Hematopoietic multipotent progenitor cell treated with erythropoietin and hydrocortisone succinate and interleukin-3 and kit ligand, for 8 days (in vitro differentiated cells): Measurements from ENCODE around the gene TMEM151B.

Source experiments
- DNase-seq: peaks from one replicate; pipeline ENCODE4 v3.0.0-alpha.2; 2015

TMEM151B gene

DNA sequence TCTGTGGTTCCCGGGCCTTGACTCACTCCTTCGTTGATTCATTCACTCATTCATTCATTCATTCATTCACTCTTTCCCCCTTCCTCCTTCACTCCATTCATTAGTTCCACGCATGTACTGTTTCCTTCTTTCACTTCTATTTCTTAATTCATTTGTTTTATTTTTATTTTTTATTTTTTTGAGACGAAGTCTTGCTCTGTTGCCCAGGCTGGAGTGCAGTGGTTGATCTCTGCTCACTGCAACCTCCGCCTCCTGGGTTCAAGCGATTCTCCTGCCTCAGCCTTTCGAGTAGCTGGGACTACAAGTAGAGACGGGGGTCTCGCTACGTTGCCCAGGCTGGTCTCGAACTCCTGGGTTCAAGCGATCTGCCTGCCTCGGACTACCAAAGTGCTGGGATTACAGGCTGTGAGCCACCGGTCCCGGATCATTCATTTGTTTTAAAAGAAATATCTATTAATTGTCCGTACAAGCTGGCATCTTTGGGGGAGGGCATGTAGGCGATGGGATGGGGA lies 4.5 kb upstream of the TMEM151B start:
- no peak for DNase-seq

DNA sequence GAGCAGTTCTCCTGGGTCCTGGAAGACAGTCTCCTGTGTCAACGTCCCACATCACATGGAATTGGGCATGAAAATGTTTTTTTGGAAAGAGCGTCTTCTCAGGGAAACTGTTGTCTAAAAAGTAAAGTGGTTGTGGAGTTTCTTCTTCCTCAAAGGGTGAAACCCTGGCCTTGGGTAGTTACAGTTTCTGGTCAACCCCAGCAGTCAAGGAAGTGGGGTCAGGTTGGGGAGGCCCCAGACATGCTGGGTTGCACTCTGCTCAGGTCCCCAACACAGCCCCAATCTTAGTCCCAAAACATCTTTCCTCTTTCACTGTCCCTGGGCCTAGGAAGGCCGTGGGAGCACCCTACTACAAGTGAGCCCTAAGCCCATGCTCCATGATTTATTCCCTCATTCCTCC lies 3.9 kb upstream of the TMEM151B start:
- DNase-seq = no peak

- no peak for DNase-seq
Observed at GRCh38 chr6:44267252-44267651, 3.0 kb upstream of the TMEM151B start.

DNA sequence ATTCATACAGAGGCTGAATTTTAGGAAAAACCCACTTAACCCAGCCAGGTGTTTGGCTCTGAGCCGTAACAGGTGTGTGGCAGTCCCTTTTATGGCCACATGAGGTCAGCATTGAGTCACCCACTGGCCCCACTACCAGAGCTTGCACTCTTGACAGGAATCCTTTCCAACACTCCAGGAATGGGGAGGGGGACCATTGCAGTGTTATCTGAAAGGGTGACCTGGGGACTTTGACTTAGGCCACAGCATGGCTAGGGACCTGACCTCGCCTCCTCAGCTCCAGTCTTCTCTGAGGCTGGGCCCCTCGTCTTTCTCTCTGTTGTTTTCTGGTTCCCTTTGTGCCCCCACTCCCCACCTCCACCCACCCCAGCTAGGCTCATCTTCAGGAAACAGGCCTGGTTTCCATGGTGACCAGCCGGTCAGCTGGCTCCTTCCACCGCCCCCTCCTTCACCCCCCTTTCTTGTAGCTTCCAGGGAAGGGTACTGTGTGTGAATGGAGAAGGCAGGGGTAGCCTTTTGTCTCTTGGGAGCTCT lies 2.1 kb upstream of the TMEM151B start:
- peak; percentile 55 for DNase-seq

DNA sequence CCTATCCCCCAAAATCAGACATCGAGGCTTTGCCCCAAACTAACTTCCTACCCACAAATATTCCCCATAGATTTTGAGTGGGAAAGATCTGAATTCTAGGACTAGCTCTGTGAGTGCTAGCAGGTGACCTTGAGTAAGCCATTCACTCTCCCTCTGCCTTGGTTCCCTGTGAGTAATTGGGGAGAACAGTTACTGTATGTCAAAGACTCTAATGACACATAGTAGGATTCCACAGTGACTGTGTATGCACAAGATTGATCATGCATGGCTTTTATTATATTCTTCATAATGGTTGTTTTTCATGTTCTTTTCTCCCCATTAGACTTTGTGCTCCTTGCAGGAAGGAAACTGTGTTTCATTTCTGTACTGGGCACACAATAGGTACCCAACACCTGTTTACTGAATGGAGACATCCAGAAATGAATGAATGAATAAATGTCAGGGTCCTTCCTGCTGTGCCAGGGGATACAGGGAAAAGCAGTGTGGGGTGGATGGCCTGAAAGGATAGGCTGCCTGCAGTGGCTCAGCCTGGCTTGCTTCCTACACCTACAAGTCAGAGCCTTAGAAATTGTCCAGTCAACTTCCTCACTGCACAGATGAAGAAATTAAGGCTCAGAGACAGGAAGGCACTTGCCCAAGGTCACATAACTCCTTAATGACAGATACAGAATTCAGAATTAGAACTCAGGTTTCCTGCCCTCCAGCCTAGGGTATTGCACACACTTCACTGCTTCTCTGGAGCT lies 901 bp upstream of the TMEM151B start:
- no peak for DNase-seq

DNA sequence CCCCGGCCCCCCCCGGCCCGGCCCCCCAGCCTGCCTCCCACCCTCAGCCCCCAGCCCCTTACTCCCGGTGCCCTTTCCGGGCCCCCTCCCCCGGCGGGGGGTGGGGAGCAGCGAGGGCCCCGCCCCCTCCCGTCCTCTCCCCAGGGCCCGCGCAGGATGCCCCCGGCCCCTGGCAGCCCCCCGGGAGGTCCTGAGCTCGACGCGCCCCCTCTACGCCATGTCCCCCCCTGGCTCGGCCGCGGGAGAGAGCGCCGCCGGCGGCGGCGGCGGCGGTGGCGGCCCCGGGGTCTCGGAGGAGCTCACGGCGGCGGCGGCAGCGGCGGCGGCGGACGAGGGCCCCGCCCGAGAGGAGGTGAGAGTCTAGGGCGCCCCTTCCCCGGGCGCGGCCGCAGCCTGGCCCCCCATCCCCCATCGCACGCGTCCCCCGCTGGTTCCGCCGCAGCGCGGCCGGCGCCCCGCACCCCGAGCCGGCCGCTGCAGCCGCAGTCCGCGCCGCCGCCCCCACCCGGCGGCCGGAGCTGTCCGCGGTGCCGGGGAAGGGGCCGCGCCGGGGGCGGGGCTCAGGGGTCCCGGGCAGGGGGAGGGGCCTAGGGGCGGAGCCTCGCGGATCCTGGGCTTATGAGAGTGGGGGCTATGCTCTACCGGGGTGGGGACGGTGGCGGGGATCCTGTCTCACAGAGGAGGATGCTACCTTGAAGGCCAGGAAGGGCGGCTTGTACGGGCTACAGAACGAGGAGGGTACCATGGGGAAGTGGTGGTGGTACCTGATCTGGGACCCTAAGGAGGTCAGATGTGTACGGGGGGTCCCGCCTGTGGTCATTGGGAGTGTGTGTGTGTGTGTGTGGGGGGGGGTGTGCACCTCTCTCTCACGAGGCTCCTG lies 516 bp downstream of the TMEM151B start:
- no peak for DNase-seq

GRCh38 chr6:44271406-44271723 lies 1.1 kb downstream of the TMEM151B start:
- no peak for DNase-seq

DNA sequence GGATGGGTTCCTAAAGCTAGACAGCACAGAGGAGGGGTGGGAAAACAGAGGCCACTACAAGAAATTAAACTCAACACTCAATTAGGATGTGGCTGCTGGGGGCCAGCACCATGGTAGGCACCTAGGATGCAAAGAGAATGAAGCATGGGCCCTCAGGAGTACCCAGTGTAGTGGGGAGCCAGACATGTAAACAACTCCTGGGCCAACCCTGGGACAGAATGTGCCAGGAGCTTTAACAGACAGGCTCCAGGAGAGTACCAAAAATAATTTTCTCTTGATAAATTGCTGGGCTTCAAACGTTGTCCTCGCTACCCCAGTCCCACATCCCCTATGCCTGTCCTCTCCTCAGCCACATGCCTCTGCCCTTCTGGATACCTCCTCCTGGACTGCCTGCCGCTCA lies 1.7 kb downstream of the TMEM151B start:
- no peak for DNase-seq

DNA sequence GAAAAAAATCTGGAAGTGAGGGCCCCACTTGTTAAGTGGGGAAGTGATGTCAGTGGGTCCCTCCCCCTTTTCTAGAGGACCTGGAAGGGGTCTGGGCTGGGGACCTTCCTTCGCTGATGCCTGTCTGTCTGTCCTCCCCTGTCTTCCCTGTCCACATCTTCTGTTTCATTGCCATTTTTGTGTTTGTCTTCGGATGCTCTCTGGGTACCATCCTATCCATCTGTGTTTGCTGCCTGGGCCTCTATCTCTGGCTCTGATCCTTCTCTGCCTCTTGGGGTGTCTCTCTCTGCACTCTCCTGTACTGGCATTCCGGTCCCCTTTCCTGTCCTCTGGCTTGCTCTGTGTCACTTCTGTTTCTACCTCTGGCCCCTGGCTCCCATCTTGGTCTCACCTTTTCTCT lies 2.3 kb downstream of the TMEM151B start:
- no peak for DNase-seq

DNA sequence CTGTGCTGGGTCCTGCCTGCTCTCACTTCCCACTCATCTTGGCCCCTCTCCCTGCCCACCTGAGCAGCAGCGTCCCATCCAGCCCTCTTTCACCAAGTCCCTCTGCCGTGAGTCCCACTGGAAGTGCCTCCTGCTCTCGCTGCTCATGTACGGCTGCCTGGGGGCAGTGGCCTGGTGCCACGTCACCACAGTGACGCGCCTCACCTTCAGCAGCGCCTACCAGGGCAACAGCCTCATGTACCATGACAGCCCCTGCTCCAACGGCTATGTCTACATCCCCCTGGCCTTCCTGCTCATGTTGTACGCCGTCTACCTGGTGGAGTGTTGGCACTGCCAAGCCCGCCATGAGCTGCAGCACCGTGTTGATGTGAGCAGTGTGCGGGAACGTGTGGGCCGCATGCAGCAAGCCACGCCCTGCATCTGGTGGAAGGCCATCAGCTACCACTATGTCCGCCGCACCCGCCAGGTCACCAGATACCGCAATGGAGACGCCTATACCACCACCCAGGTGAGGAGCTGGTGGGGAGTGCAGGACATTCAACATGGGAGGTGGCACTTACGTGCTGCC lies 2.8 kb downstream of the TMEM151B start:
- no peak for DNase-seq

DNA sequence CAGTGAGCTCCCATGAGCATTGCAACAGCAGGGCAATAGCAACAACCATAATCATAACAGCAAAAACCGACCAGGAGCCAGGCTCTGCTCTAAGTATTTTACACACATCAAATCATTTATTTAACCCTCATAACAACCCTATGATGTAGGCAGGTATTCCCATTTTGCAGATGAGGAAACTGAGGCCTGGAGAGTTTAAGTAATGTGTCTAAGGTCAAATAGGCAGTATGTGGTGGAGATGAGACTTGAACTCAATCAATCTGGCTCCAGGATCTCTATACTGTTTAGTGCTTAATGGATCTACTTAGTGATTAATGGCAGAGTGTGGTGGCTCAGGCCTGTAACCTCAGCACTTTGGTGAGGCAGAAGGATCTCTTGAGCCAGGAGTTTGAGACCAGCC lies 3.4 kb downstream of the TMEM151B start:
- DNase-seq = no peak

DNA sequence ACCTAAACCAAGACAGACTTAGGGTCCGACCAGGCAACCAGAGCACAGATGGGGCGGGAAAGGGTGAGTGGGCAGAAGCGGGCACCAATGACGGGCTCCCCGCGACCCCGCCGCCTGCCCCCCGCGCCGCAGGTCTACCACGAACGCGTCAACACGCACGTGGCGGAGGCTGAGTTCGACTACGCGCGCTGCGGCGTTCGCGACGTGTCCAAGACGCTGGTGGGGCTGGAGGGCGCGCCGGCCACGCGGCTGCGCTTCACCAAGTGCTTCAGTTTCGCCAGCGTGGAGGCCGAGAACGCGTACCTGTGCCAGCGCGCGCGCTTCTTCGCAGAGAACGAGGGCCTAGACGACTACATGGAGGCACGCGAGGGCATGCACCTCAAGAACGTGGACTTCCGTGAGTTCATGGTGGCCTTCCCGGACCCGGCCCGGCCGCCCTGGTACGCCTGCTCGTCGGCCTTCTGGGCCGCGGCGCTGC lies 5.1 kb downstream of the TMEM151B start:
- DNase-seq = no peak

GRCh38 chr6:44275749-44276648 lies 5.7 kb downstream of the TMEM151B start:
- peak; percentile 30 for DNase-seq

GRCh38 chr6:44276667-44277640 lies 6.7 kb downstream of the TMEM151B start:
- no peak for DNase-seq

DNA sequence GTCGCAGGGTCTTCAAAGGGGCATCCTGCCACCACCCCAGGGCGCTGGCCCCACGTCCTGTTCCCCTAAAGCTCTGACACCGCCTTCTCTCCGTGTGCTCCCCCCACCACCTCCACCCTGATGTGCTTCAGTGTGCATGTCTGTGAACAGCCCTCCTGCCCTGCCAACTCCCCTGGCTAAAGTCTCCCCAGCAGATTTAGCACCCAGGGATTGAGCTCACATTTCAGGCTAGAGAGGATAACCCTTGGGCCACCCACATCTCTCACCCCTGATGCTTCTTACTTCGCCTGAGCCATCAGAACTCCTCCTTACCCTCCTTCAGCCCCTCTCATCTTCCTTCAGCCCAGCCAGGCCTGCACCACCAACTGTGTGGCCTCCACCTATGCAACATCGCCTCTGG lies 7.5 kb downstream of the TMEM151B start:
- DNase-seq = no peak

GRCh38 chr6:44278315-44278714 lies 8.1 kb downstream of the TMEM151B start:
- no peak for DNase-seq

- no peak for DNase-seq
Observed at GRCh38 chr6:44278774-44279697, 8.8 kb downstream of the TMEM151B start.

- DNase-seq = no peak
Observed at GRCh38 chr6:44284121-44284520, 13.9 kb downstream of the TMEM151B start.

- DNase-seq = no peak
Observed at GRCh38 chr6:44284867-44285266, 14.6 kb downstream of the TMEM151B start.
